ENCODE results near the gene C2CD2. TPM values are rescaled to one million over a fixed set of nuclear protein-coding genes. Genes with fewer than 3 reads are reported as not detected.

The C2CD2 gene
- total and polyA plus RNA-seq, 2 experiments from 2014 or later, result 8.7 to 12.4 TPM

- H3K4me1 ChIP-seq (ENCODE audit: low read depth), result no peaks in the 10 kb centered on the region
- H3K9me3 ChIP-seq (ENCODE audit: low read depth), result no peaks in the 10 kb centered on the region
- no peak for DNase-seq (ENCODE audit: low read depth in 1 of 2, low spot score in 1 of 2)
- H3K4me3 ChIP-seq, result no peak overlapping the region
- no peaks in the 10 kb centered on the region for H3K27me3 ChIP-seq
- H3K36me3 ChIP-seq, result no peaks in the 10 kb centered on the region
- no peak overlapping the region for H3K27ac ChIP-seq
- TF ChIP-seq CTCF (IDR thresholded peaks at IDR 0.05; ENCODE audit: low read depth, low read length), result no peak
Measured at GRCh38 chr21:41867313-41867712, 86.5 kb downstream of the C2CD2 start.

- DNase-seq (ENCODE audit: low read depth in 1 of 2, low spot score in 1 of 2), result no peak
Measured at GRCh38 chr21:41866274-41866809, 87.5 kb downstream of the C2CD2 start.

GRCh38 chr21:41865002-41865777 is 88.6 kb downstream of the C2CD2 start:
- TF ChIP-seq CTCF (IDR thresholded peaks at IDR 0.05; ENCODE audit: low read depth, low read length), result no peak
- Histone ChIP-seq H3K4me1 (ENCODE audit: low read depth) (no peaks in the 10 kb centered on the region), H3K9me3 (ENCODE audit: low read depth) (no peaks in the 10 kb centered on the region), H3K4me3 (no peak overlapping the region), H3K27ac (no peak overlapping the region), H3K27me3 (no peaks in the 10 kb centered on the region), H3K36me3 (no peaks in the 10 kb centered on the region)
- no peak for DNase-seq (ENCODE audit: low read depth in 1 of 2, low spot score in 1 of 2)

More at GRCh38 chr21:41866274-41866809, 87.5 kb downstream of the C2CD2 start:
- Histone ChIP-seq H3K27me3 (no peaks in the 10 kb centered on the region), H3K9me3 (ENCODE audit: low read depth) (no peaks in the 10 kb centered on the region), H3K36me3 (no peaks in the 10 kb centered on the region), H3K4me3 (no peak overlapping the region), H3K27ac (no peak overlapping the region), H3K4me1 (ENCODE audit: low read depth) (no peaks in the 10 kb centered on the region)
- TF ChIP-seq CTCF (IDR thresholded peaks at IDR 0.05; ENCODE audit: low read depth, low read length), result no peak

GRCh38 chr21:41864311-41865001 is 89.4 kb downstream of the C2CD2 start:
- no peak for DNase-seq (ENCODE audit: low read depth in 1 of 2, low spot score in 1 of 2)
- Histone ChIP-seq H3K36me3 (no peaks in the 10 kb centered on the region), H3K27ac (no peak overlapping the region), H3K27me3 (no peaks in the 10 kb centered on the region), H3K4me1 (ENCODE audit: low read depth) (no peaks in the 10 kb centered on the region), H3K9me3 (ENCODE audit: low read depth) (no peaks in the 10 kb centered on the region), H3K4me3 (no peak overlapping the region)
- TF ChIP-seq CTCF (IDR thresholded peaks at IDR 0.05; ENCODE audit: low read depth, low read length), result no peak

GRCh38 chr21:41863439-41863740 is 90.4 kb downstream of the C2CD2 start:
- Histone ChIP-seq H3K9me3 (ENCODE audit: low read depth) (no peaks in the 10 kb centered on the region), H3K4me3 (no peak overlapping the region)

More at GRCh38 chr21:41863439-41863740, 90.4 kb downstream of the C2CD2 start:
- Histone ChIP-seq H3K4me1 (ENCODE audit: low read depth) (no peaks in the 10 kb centered on the region), H3K36me3 (no peaks in the 10 kb centered on the region), H3K27ac (no peak overlapping the region), H3K27me3 (no peaks in the 10 kb centered on the region)
- TF ChIP-seq CTCF (IDR thresholded peaks at IDR 0.05; ENCODE audit: low read depth, low read length), result no peak
- DNase-seq (ENCODE audit: low read depth in 1 of 2, low spot score in 1 of 2), result no peak

All from cardiac muscle cell (in vitro differentiated cells and primary cell).